ENCODE data around the gene CTAG2. TPM values are rescaled to one million over a fixed set of nuclear protein-coding genes. Genes with fewer than 3 reads are reported as not detected.
"Not testable (repeated sequence)": the region's sequence is repeated elsewhere in the genome, so short reads cannot be mapped to it uniquely, and the experiment has no call there.

Gene CTAG2
- not detected in 2 replicates for total RNA-seq (2014; rRNA removed; shearing (Covaris generic); ENCODE audit: low replicate concordance)

DNA sequence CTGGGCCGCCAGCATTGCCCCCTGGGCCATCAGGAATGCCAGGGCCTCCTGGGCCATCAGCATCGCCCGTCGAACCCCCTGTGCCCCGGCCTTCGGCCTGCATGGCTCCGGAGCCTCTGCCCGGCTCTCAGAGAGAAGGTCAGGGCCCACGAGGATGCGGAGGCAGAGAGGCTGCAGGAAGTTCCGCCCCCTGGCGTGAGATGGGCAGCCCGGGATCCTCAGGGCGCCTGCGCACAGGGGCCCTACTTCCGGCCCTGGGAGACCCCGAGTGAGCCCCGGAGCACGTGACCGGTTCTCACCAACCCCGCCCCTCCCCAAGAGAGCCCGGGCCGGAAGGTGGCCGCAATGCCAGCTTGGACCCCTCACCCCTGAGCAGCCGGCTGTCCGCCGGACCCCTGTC lies at the start of gene CTAG2:
TSS of gene CTAG2 (minus strand) at position 167 of the 400 bp plus-strand sequence. CDS start at position 103, 64 bp downstream.
- DNase-seq, H3K9me3 ChIP-seq, H3K27me3 ChIP-seq, H3K36me3 ChIP-seq, H3K4me3 ChIP-seq: not testable (repeated sequence)

DNA sequence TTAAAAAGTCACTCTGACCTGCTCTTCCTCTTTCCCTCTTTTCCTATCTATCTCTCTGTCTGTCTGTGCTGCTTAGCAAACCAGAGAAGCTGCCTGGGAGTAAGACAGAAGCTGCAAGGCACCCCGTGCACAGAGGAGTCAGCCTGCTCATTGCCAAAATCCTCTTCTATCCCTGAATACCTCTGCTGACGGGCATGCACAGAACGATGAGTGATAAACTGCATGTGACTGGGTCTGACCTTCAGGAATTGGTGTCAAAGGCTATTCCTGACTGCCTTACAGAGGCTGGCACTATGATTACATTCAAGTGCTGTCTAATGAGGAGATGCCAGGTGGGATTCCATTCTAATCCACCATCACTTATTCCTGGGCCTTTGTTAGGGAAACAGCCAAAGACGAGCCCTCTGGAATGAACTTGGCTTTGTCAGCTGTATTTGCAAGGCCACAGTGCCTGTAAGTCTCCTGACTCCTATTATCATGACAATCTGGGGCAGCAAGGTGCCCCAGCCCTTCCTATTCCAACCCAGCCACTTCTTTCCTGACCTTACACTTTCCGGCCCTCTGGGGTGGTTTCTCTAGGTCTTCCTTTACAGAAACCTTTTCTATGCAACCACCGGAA lies 45.4 kb upstream of the CTAG2 start:
- H3K4me3 ChIP-seq, result no peak overlapping the region
- no peaks in the 10 kb centered on the region for H3K27me3 ChIP-seq
- no peaks in the 10 kb centered on the region; the same call in 1 of the 2 replicates for H3K9me3 ChIP-seq
- H3K36me3 ChIP-seq, result no peaks in the 10 kb centered on the region
- DNase-seq, result no peak

DNA sequence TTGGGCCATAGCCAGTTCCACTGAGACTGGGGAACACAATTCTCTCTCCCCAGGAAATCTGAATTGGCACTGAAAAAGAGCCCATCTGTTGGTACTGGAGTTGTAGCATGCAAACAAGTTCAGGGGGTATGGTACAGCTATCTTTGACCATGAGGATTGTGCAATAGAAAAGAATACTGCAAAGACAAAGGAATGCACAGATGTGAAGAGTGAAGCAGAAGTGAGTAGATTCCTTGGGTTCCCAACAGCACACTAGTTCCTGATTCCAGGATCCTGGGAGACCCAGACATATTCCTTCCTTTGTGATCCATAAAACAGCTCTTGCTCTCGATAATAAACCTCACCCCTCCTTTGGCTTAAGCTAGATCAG lies 43.3 kb upstream of the CTAG2 start:
- H3K9me3 ChIP-seq, result no peaks in the 10 kb centered on the region; the same call in 1 of the 2 replicates
- DNase-seq, result no peak
- no peak overlapping the region for H3K4me3 ChIP-seq
- H3K36me3 ChIP-seq, result no peaks in the 10 kb centered on the region
- no peaks in the 10 kb centered on the region for H3K27me3 ChIP-seq

DNA sequence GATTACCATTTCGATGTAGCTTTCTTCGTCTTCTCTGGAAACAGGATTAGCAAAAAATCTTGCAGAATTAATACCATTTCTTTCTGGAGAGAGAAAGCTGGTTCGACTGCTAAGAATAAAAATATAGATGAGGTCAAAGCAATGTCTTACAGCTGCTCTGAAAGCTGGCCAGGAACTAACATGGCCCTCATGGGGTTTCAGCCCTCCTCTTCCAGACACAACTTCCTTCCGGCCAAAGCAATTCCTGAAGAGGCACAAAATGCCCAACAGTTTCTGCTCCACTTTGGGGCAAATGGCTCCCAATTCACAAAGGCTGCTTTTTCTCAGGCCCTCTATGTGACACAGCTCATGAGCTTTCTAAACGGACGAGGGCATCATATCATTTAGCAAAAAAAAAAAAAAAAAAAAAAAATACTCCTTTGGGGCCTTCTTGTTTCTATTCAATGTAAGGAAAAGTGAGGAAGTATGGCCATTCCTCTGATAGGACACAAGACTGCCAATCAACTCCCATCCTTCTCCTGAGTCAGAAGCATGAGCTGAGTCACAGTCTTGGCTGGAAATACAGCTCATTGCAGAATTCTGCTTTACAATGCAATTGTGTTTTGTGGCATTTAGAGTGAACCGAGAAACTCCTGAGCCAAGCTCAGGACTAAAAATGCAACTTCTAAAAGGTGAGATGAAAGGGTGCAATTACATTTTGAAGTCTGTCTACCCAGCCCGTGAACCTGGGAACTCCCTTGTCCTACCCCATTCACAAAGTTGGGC lies 42.7 kb upstream of the CTAG2 start:
- Histone ChIP-seq H3K36me3 (no peaks in the 10 kb centered on the region), H3K27me3 (no peaks in the 10 kb centered on the region), H3K4me3 (no peak overlapping the region), H3K9me3 (no peaks in the 10 kb centered on the region; the same call in 1 of the 2 replicates)
- peak; percentile 68 for DNase-seq

DNA sequence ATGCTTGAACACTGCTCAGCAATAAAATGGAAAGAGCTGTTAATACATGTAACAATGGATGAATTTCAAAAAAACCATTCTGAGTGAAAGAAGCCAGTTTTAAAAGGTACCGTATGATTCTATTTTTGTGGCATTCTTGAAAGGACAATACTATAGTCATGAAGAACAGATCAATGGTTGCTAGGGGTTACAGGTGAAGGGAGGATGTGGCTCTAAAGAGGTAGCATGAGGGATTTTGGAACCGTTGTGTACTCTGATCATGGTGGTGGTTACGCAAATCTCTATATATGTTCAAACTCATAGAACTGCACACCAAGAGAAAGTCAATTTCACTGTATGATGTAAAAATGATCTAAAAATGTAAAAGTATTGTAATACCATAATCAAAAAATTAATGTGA lies 40.0 kb upstream of the CTAG2 start:
- Histone ChIP-seq H3K27me3 (no peaks in the 10 kb centered on the region), H3K36me3 (no peaks in the 10 kb centered on the region), H3K4me3 (no peak overlapping the region), H3K9me3 (no peaks in the 10 kb centered on the region; the same call in 1 of the 2 replicates)
- no peak for DNase-seq

DNA sequence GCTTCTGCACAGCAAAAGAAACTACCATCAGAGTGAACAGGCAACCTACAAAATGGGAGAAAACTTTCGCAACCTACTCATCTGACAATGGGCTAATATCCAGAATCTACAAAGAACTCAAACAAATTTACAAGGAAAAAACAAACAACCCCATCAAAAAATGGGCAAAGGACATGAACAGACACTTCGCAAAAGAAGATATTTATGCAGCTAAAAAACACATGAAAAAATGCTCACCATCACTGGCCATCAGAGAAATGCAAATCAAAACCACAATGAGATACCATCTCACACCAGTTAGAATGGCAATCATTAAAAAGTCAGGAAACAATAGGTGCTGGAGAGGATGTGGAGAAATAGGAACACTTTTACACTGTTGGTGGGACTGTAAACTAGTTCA lies 37.1 kb upstream of the CTAG2 start:
- not testable (repeated sequence) for H3K4me3 ChIP-seq, DNase-seq, H3K36me3 ChIP-seq, H3K27me3 ChIP-seq, H3K9me3 ChIP-seq

DNA sequence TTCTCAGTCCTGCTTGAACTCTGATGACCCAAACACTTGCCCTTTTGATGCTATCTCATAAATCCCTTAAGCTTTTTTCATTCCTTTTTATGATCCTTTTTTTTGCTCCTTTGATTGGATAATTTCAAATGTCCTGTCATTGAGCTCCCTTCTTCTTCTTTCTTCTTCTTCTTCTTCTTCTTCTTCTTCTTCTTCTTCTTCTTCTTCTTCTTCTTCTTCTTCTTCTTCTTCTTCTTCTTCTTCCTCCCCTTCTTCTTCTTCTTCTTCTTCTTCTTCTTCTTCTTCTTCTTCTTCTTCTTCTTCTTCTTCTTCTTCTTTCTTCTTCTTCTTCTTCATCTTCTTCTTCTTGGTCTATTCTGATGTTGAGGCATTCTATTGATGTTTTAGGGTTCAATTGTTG lies 18.7 kb upstream of the CTAG2 start:
- not testable (repeated sequence) for H3K27me3 ChIP-seq, H3K36me3 ChIP-seq, H3K9me3 ChIP-seq, DNase-seq, H3K4me3 ChIP-seq

DNA sequence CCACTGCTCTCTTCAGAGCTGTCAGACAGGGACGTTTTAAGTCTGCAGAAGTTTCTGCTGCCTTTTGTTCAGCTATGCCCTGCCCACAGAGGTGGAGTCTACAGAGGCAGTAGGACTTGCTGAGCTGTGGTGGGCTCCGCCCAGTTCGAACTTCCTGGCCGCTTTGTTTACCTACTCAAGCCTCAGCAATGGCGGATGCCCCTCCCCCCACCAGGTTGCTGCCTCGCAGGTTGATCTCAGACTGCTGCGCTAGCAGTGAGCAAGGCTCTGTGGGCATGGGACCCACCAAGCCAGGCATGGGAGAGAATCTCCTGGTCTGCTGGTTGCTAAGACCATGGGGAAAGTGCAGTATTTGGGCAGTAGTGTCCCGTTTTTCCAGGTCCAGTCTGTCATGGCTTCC lies 17.5 kb upstream of the CTAG2 start:
- not testable (repeated sequence) for H3K9me3 ChIP-seq, H3K36me3 ChIP-seq, DNase-seq, H3K27me3 ChIP-seq, H3K4me3 ChIP-seq

DNA sequence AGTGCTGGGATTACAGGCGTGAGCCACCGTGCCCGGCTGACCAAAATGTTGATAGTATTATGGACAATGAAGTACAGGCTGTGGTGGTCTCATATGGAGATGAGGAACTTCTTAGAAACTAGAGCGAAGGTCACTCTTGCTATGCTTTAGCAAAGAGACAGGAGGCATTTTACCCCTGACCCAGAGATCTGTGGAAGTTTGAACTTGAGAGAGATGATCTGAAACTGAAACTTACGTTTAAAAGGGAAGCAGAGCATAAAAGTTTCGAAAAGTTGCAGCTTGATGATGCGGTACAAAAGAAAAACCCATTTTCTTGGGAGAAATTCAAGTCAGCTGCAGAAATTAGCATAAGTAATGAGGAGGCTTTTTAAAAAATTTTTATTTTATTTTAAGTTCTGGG lies 8.5 kb upstream of the CTAG2 start:
- no peak for DNase-seq
- Histone ChIP-seq H3K9me3 (no peaks in the 10 kb centered on the region), H3K27me3 (no peaks in the 10 kb centered on the region), H3K4me3 (no peak overlapping the region), H3K36me3 (no peaks in the 10 kb centered on the region)

DNA sequence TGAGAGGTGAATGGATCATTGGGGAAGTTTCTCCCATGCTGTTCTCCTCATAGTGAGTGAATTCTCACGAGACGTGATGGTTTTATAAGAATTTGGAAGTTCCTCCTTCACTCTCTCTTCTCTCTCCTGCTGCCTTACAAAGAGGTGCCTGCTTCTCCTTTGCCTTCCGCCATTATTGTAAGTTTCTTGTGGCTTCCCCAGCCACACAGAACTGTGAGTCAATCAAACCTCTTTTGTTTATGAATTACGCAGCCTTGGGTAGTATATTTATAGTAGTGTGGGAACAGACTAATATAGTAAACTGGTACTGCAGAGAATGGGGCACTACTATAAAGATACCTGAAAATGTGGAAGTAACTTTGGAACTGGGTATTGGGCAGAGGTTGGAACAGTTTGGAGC lies 7.8 kb upstream of the CTAG2 start:
- H3K27me3 ChIP-seq, result no peaks in the 10 kb centered on the region
- no peaks in the 10 kb centered on the region for H3K36me3 ChIP-seq
- no peak overlapping the region for H3K4me3 ChIP-seq
- DNase-seq, result no peak
- no peaks in the 10 kb centered on the region for H3K9me3 ChIP-seq

DNA sequence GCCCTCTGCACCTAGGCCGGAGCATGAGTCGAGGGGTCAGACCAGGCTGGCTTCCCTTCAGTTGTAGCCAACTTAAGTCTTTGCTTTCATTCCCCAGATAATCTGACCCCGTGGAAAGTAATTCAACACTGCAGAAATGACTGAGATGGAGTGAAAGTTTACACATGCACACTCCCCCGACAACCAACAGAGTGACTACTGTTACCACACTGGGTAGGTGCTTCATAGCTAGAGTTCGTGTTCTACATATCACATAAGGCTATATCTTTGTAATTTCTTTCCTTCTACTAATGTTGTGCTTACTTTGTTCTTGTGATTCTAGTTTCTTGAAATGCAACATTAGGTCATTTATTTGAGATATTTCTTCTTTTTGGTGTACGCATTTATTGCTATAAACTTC lies 7.2 kb upstream of the CTAG2 start:
- H3K27me3 ChIP-seq, result no peaks in the 10 kb centered on the region
- DNase-seq, result no peak
- H3K9me3 ChIP-seq, result no peaks in the 10 kb centered on the region
- H3K4me3 ChIP-seq, result no peak overlapping the region
- no peaks in the 10 kb centered on the region for H3K36me3 ChIP-seq

DNA sequence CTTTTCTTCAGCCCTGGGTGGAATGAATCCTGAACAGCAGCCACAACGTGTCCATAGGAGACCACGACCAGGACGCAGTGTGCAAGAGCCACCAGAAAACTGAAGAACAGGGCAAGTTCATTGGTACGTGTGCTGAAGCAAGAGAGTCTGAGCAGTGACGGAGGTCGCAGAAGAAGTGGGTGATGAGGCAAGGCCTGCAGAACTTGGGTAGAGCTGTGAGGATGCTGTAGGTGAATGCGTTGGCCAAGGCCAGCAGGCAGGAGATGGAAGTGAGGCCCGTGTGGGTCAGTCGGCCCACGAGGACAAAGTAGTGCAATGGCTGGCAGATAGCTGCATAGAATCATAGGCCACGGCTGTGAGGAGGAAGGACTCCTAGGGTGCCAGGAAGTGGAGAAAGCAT lies 5.6 kb upstream of the CTAG2 start:
- Histone ChIP-seq H3K36me3 (no peaks in the 10 kb centered on the region), H3K27me3 (no peaks in the 10 kb centered on the region), H3K9me3 (no peaks in the 10 kb centered on the region), H3K4me3 (no peak overlapping the region)
- DNase-seq, result no peak

DNA sequence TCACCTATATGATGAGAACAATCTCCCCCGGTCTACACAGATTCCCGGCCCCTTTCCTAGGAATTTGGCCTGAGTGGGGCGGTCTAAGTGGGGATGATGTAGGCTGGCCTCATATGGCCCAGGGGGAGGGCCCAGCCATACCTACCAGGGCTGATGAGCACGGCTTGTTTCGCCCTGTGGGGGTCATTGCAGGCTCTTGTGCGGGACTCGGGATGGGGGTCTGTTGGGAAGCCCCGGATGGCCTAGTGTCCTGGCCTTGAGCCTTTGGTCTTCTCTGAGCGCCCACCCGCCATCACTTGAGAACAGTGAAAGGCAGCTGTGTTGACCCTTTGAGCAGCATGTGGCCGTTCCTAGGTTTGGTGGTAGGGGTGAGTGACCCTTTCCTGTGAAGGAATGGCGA lies 4.8 kb upstream of the CTAG2 start:
- H3K4me3 ChIP-seq, result no peak overlapping the region
- H3K27me3 ChIP-seq, result no peaks in the 10 kb centered on the region
- no peaks in the 10 kb centered on the region for H3K9me3 ChIP-seq
- no peaks in the 10 kb centered on the region for H3K36me3 ChIP-seq
- no peak for DNase-seq

DNA sequence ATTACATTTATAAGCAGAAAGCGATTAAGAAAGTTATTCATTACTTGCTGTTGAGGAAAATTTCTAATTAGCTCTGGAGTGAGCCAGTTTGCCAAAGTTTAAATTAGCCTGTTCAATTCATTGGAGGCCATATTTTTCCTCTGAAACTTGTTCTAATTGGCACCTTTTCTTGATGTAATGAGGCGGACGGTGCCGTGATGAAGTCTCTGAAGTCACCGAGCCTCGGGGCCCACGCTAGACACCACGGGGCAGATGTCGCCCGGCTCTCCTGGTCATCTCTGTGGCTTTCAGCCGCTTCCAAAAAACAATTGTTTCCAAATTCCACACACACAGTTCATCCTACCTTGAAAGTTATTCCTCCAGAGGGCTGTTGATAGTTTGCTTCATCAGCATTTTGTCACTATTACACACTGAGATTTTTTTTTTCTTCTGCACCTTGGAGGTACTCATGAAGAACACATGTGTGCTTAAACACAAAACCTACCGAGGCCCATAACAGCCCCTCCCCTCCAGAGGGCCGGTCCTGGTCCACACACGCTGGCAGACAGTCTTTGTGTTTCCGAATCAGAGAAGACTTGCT lies 3.9 kb upstream of the CTAG2 start:
- H3K4me3 ChIP-seq, result no peak overlapping the region
- no peaks in the 10 kb centered on the region for H3K36me3 ChIP-seq
- no peak for DNase-seq
- H3K27me3 ChIP-seq, result no peaks in the 10 kb centered on the region
- no peaks in the 10 kb centered on the region for H3K9me3 ChIP-seq

DNA sequence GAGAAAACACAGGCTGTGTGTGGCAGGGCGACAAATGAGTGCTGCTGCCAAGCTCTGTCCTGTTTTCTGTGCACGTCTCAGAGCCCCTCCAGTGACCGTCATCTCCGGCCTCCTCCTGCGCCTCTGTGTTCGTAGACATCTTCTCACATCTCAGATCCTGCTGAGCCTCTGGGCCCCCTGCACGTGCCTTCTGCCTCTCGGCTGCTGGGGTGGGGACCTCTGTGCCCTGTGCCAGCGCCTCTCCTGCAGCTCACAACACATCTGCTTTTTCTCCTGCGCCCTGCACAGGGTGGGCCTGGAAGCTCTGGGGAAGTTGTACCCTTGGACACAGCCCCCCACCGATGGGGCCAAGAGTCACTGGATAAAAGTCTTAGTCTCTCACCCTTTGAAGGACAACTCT lies 2.4 kb upstream of the CTAG2 start:
- Histone ChIP-seq H3K36me3 (no peaks in the 10 kb centered on the region), H3K4me3 (no peak overlapping the region), H3K27me3 (no peaks in the 10 kb centered on the region), H3K9me3 (no peaks in the 10 kb centered on the region)
- no peak for DNase-seq

DNA sequence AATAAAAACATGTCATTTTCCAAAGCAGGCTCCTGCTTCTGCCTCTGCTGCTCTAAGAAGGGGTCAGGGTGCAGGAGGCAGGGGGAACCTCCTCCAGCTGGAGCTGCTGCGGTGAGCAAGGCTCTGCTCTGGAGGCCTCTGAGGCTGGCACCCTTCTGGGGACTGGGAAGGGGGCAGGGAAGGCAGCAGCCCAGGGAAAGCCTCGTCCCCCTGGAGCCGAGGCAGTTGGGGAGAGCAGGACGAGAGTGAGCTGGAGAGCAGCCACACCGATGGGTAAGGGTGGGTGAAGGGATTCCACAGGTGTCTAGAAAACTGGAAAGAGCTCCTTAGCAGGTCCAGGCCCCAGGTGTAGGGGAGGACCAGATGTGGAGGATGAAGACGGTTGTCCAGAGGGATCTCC lies 2.0 kb upstream of the CTAG2 start:
- Histone ChIP-seq H3K9me3 (no peaks in the 10 kb centered on the region), H3K27me3 (no peaks in the 10 kb centered on the region), H3K36me3 (no peaks in the 10 kb centered on the region), H3K4me3 (no peak overlapping the region)
- no peak for DNase-seq

DNA sequence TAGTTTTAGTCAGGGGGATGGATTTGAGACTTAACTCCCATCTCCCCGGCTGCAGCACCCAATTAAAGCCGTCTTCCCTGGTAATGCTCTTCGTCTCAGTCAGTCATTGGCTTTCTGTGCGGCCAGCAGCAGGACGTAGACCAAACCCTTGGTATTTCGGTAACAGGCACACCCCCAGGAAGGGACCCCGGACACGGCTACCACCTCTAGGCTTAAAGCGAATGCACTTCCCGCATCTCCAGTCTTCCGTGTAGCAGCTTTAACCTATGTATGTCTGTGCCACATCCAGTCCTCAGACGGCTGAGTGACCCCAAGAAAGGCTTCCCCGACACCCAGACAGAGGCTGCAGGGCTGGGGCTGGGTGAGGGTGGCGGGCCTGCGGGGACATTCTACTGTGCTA lies 1.5 kb upstream of the CTAG2 start:
- Histone ChIP-seq H3K27me3 (no peaks in the 10 kb centered on the region), H3K9me3 (no peaks in the 10 kb centered on the region), H3K36me3 (no peaks in the 10 kb centered on the region), H3K4me3 (no peak overlapping the region)
- no peak for DNase-seq

DNA sequence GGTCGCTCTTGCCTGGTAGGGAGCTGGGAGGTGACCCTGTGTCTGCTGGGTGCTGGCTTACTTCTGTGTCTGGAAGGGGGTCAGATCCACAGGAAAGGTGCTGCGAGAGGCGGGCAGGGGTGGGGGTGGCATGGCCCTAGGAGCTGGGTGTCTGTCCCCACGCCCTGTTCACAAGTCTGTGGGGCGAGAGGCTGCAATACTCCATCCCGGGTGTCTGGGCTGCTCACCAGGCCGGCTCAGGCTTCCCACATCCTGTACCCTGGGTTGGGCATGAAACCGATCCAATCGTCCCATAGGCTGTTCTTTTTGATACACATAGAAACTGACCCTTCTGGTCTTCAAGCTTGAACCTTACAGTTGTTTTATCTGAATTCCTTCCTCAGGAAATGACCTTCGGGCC lies 993 bp upstream of the CTAG2 start:
- Histone ChIP-seq H3K36me3 (no peaks in the 10 kb centered on the region), H3K27me3 (no peaks in the 10 kb centered on the region), H3K4me3 (no peak overlapping the region), H3K9me3 (no peaks in the 10 kb centered on the region)
- no peak for DNase-seq
